Caco-2 (cell line): ENCODE data around the gene PARD3. TPM values are rescaled to one million over a fixed set of nuclear protein-coding genes. Genes with fewer than 3 reads are reported as not detected.

Experiments
- BruUV-seq: library from RNA; stranded (reverse); fragments of 400-500 nt; replicated peaks from 2 replicates; lab custom pipeline; 2021; lab: Mats Ljungman, UMichigan
- CTCF ChIA-PET: fragments of 300-600 bp; sonication (Branson Sonifier 250); formaldehyde crosslinking; loops from one replicate; lab custom pipeline; 2022; ENCODE audit warnings: antibody characterized with exemption; lab: Charles Lee
- POLR2A ChIA-PET: fragments of 300-600 bp; sonication (Branson Sonifier 250); formaldehyde crosslinking; loops from one replicate; lab custom pipeline; 2022; ENCODE audit warnings: antibody characterized with exemption; lab: Charles Lee
- DNase-seq, 2 experiments: peaks; one replicate each; pipeline versions ENCODE4 v3.0.0 to v3.0.0-alpha.2; 2020 to 2022
- H3K27me3 ChIP-seq: replicated peaks from 2 replicates; pipeline ENCODE4 v1.6.0; 2011; ENCODE audit warnings: low read length; ENCODE audit not compliant: control insufficient read depth, insufficient read depth
- H3K36me3 ChIP-seq: 2 replicates; pipeline ENCODE4 v1.5.1; 2011; ENCODE audit warnings: low read length; ENCODE audit not compliant: control insufficient read depth, insufficient read depth
- H3K4me1 ChIP-seq: fragments of 250-450 bp; sonication (Bioruptor Pico); 2 replicates; pipeline ENCODE4 v1.5.1; 2020; ENCODE audit warnings: mild to moderate bottlenecking
- H3K4me3 ChIP-seq: 2 replicates; pipeline ENCODE4 v1.5.1; 2011; ENCODE audit warnings: low read depth, mild to moderate bottlenecking, control low read depth, low read length
- H3K9me3 ChIP-seq: fragments of 250-450 bp; sonication (Bioruptor Pico); 2 replicates; pipeline ENCODE4 v1.5.1; 2020; ENCODE audit warnings: mild to moderate bottlenecking, moderate library complexity
- H3K27ac Mint-ChIP-seq: one replicate; pipeline ENCODE4 v1.8.0; 2022; ENCODE audit warnings: mixed read lengths; ENCODE audit not compliant: unreplicated experiment
- H3K27me3 Mint-ChIP-seq: one replicate; pipeline ENCODE4 v1.8.0; 2022; ENCODE audit warnings: mixed read lengths; ENCODE audit not compliant: insufficient read depth, unreplicated experiment
- H3K36me3 Mint-ChIP-seq: one replicate; pipeline ENCODE4 v1.8.0; 2022; ENCODE audit warnings: mild to moderate bottlenecking, mixed read lengths; ENCODE audit not compliant: insufficient read depth, unreplicated experiment
- H3K4me1 Mint-ChIP-seq: one replicate; pipeline ENCODE4 v1.8.0; 2022; ENCODE audit warnings: low read depth, mixed read lengths; ENCODE audit not compliant: unreplicated experiment
- H3K4me3 Mint-ChIP-seq: one replicate; pipeline ENCODE4 v1.8.0; 2022; ENCODE audit warnings: mild to moderate bottlenecking, moderate library complexity, mixed read lengths; ENCODE audit not compliant: unreplicated experiment
- H3K9me3 Mint-ChIP-seq: one replicate; pipeline ENCODE4 v1.8.0; 2022; ENCODE audit warnings: mixed read lengths; ENCODE audit not compliant: unreplicated experiment
- CTCF ChIP-seq, 2 experiments: fragments of 200-600 bp in 1 of 2; IDR thresholded peaks; 1 replicate in 1 of 2; 2 replicates in 1 of 2; pipeline versions ENCODE4 v1.5.1 to v1.8.0; 2011 to 2022; ENCODE audit warnings: antibody characterized with exemption in 1 of 2, control low read depth in 1 of 2, inconsistent platforms in 1 of 2, low read depth in 1 of 2, low read length in 1 of 2, mild to moderate bottlenecking in 1 of 2, moderate library complexity in 1 of 2; ENCODE audit not compliant: insufficient read depth in 1 of 2, severe bottlenecking in 1 of 2, unreplicated experiment in 1 of 2
- intact Hi-C: fragments of 100-400 bp; cut with micrococcal nuclease; formaldehyde crosslinking; loops from one replicate; pipeline ENCODE4 v1.10.0; 2022; ENCODE audit not compliant: unreplicated experiment
- total RNA-seq: library from RNA; stranded (reverse); gene quantifications from 2 replicates; pipeline ENCODE4 v1.2.3, GENCODE V29; 2022

The PARD3 gene
- total RNA-seq, 1 experiment from 2014 or later: 80.7 TPM

- no peaks in the 10 kb centered on the region for H3K36me3 ChIP-seq
- Mint-ChIP-seq H3K4me1 (no peaks in the 10 kb centered on the region), H3K27ac (no peak overlapping the region), H3K4me3 (no peak overlapping the region), H3K9me3 (no peaks in the 10 kb centered on the region), H3K36me3 (no peaks in the 10 kb centered on the region), H3K27me3 (no peaks in the 10 kb centered on the region)
- H3K27me3 ChIP-seq: no peaks in the 10 kb centered on the region
- no peak for DNase-seq
- intact Hi-C loops: no loop called here
- POLR2A ChIA-PET: no interaction called here
- no peaks in the 10 kb centered on the region for H3K4me1 ChIP-seq
- CTCF ChIA-PET: no interaction called here
- H3K9me3 ChIP-seq: no peaks in the 10 kb centered on the region; the same call in 1 of the 2 replicates
- no peak for TF ChIP-seq CTCF (IDR thresholded peaks at IDR 0.05; ENCODE audit: insufficient read depth in 1 of 2, low read depth in 1 of 2, low read length in 1 of 2, severe bottlenecking in 1 of 2, unreplicated experiment in 1 of 2)
- no TSS peak for BruUV-seq
- H3K4me3 ChIP-seq: no peak overlapping the region
Observed at GRCh38 chr10:34102893-34103506, 712.1 kb downstream of the PARD3 start.

- Mint-ChIP-seq H3K36me3 (no peaks in the 10 kb centered on the region), H3K9me3 (peaks cover 7% of the 10 kb centered on the region), H3K4me3 (no peak overlapping the region), H3K4me1 (no peaks in the 10 kb centered on the region), H3K27me3 (no peaks in the 10 kb centered on the region), H3K27ac (no peak overlapping the region)
- no peaks in the 10 kb centered on the region for H3K27me3 ChIP-seq
- DNase-seq: no peak
- no peak for TF ChIP-seq CTCF (IDR thresholded peaks at IDR 0.05; ENCODE audit: insufficient read depth in 1 of 2, low read depth in 1 of 2, low read length in 1 of 2, severe bottlenecking in 1 of 2, unreplicated experiment in 1 of 2)
- intact Hi-C loops: no loop called here
- no peaks in the 10 kb centered on the region for H3K4me1 ChIP-seq
- no peak overlapping the region for H3K4me3 ChIP-seq
- H3K36me3 ChIP-seq: no peaks in the 10 kb centered on the region
- CTCF ChIA-PET: no interaction called here
- POLR2A ChIA-PET: no interaction called here
- H3K9me3 ChIP-seq: no peaks in the 10 kb centered on the region; the same call in 1 of the 2 replicates
- no TSS peak for BruUV-seq
Observed at GRCh38 chr10:34102237-34102673, 712.8 kb downstream of the PARD3 start.

- H3K4me1 Mint-ChIP-seq: no peaks in the 10 kb centered on the region
- DNase-seq: no peak
- H3K4me3 ChIP-seq: no peak overlapping the region
- no peaks in the 10 kb centered on the region for H3K27me3 Mint-ChIP-seq
- intact Hi-C loops: no loop called here
- no peaks in the 10 kb centered on the region for H3K27me3 ChIP-seq
- H3K4me1 ChIP-seq: no peaks in the 10 kb centered on the region
- peaks cover under 1% of the 10 kb centered on the region; the same call in 1 of the 2 replicates for H3K9me3 ChIP-seq
- no peak overlapping the region for H3K4me3 Mint-ChIP-seq
- ChIA-PET CTCF (no interaction called here), POLR2A (no interaction called here)
- no peaks in the 10 kb centered on the region for H3K36me3 ChIP-seq
- H3K9me3 Mint-ChIP-seq: peaks cover 16% of the 10 kb centered on the region
- no peaks in the 10 kb centered on the region for H3K36me3 Mint-ChIP-seq
- H3K27ac Mint-ChIP-seq: no peak overlapping the region
- TF ChIP-seq CTCF (IDR thresholded peaks at IDR 0.05; ENCODE audit: insufficient read depth in 1 of 2, low read depth in 1 of 2, low read length in 1 of 2, severe bottlenecking in 1 of 2, unreplicated experiment in 1 of 2): no peak
- BruUV-seq: no TSS peak
Observed at GRCh38 chr10:34101001-34101400, 714.1 kb downstream of the PARD3 start.
